Right ventricle myocardium inferior (tissue), 1 donor: ENCODE data around the gene RHBDD3. TPM values are rescaled to one million over a fixed set of nuclear protein-coding genes. Genes with fewer than 3 reads are reported as not detected.
"Not testable (repeated sequence)": the region's sequence is repeated elsewhere in the genome, so short reads cannot be mapped to it uniquely, and the experiment has no call there.

ENCODE experiments used
- ATAC-seq: fragments of 200-7000 bp; cut with Tn5 transposase; one replicate; pipeline ENCODE4 v1.9.1; 2020; ENCODE audit warnings: mild to moderate bottlenecking, moderate library complexity
- DNase-seq: peaks from one replicate; pipeline ENCODE4 v3.0.0; 2021; ENCODE audit errors: missing footprints
- intact Hi-C: fragments of 100-400 bp; cut with DNase I; formaldehyde crosslinking; loops from one replicate; pipeline ENCODE4 v1.11.0; 2022
- total RNA-seq: library from RNA; stranded (reverse); fragmentation: NEBNext Ultra II Directional; extraction: Animal tissue kit (Norgen Biotek cat#: 25700); gene quantifications from one replicate; pipeline ENCODE4 v1.2.1, GENCODE V29; 2021
- donor health status: DM: no; HTN: yes; CAD: no; lungs with severe emphysema.

The RHBDD3 gene
- total RNA-seq, 1 donor from 2014 or later = 11.6 TPM

- intact Hi-C loops = no loop called here
- ATAC-seq = no peak
- DNase-seq = no peak
These were observed 9.2 kb downstream of the RHBDD3 start for GRCh38 chr22:29258407-29259252.

- ATAC-seq (no peak), DNase-seq (no peak)
- intact Hi-C loops = no loop called here
These were observed 10.0 kb downstream of the RHBDD3 start for GRCh38 chr22:29257751-29258181.

GRCh38 chr22:29256606-29257325 lies 11.0 kb downstream of the RHBDD3 start:
- no peak for ATAC-seq
- no peak for DNase-seq
- intact Hi-C loops = no loop called here

- ATAC-seq (no peak), DNase-seq (no peak)
- intact Hi-C loops = no loop called here
These were observed 12.6 kb downstream of the RHBDD3 start for GRCh38 chr22:29255064-29255621.

GRCh38 chr22:29254286-29254660 lies 13.5 kb downstream of the RHBDD3 start:
- no peak for DNase-seq
- intact Hi-C loops = no loop called here
- ATAC-seq = no peak

GRCh38 chr22:29253561-29254285 lies 14.1 kb downstream of the RHBDD3 start:
- intact Hi-C loops = no loop called here
- DNase-seq (no peak), ATAC-seq (no peak)

- no peak for ATAC-seq
These were observed 15.5 kb downstream of the RHBDD3 start for GRCh38 chr22:29251981-29252911.

GRCh38 chr22:29251265-29251664 lies 16.5 kb downstream of the RHBDD3 start:
- intact Hi-C loops = no loop called here
- DNase-seq = no peak
- no peak for ATAC-seq

More at GRCh38 chr22:29251981-29252911, 15.5 kb downstream of the RHBDD3 start:
- intact Hi-C loops = no loop called here
- no peak for DNase-seq

- not testable (repeated sequence) for ATAC-seq, DNase-seq
- intact Hi-C loops = loop anchor here (5.0 kb wide), 1 partner anchor 91 kb away; no protein-coding TSS in a partner anchor
These were observed 19.9 kb downstream of the RHBDD3 start for GRCh38 chr22:29247891-29248290.

- DNase-seq (peak; percentile 89), ATAC-seq (peak; percentile 88)
- intact Hi-C loops = loop anchor here (5.0 kb wide), 1 partner anchor 89 kb away; no protein-coding TSS in a partner anchor
These were observed 22.0 kb downstream of the RHBDD3 start for GRCh38 chr22:29245626-29246385.

GRCh38 chr22:29244785-29245625 lies 22.8 kb downstream of the RHBDD3 start:
- ATAC-seq (peak; percentile 26), DNase-seq (no peak)
- intact Hi-C loops = loop anchor here (5.0 kb wide), 2 partner anchors 43 to 88 kb away; no protein-coding TSS in a partner anchor

GRCh38 chr22:29243874-29244446 lies 23.8 kb downstream of the RHBDD3 start:
- DNase-seq (no peak), ATAC-seq (no peak)
- intact Hi-C loops = loop anchor here (5.0 kb wide), 1 partner anchor 42 kb away; no protein-coding TSS in a partner anchor

GRCh38 chr22:29240481-29240880 lies 27.3 kb downstream of the RHBDD3 start:
- not testable (repeated sequence) for DNase-seq, ATAC-seq
- intact Hi-C loops = loop anchor here (5.0 kb wide), 1 partner anchor 38 kb away; no protein-coding TSS in a partner anchor

- ATAC-seq (no peak), DNase-seq (no peak)
- intact Hi-C loops = no loop called here
These were observed 34.4 kb downstream of the RHBDD3 start for GRCh38 chr22:29233277-29233877.
